Measurements from ENCODE around the gene MAP3K5. TPM values are rescaled to one million over a fixed set of nuclear protein-coding genes. Genes with fewer than 3 reads are reported as not detected.

MAP3K5 gene
- total and polyA plus RNA-seq, 9 of the 15 experiments (the other 6 are each of a cell fraction or from before 2014, with no cell fraction given), result 2.2 to 13.0 (median 9.9) TPM

- TF ChIP-seq THRAP3 (IDR thresholded peaks at IDR 0.05; ENCODE audit: borderline replicate concordance) (no peak), BCLAF1 (IDR thresholded peaks at IDR 0.05; ENCODE audit: borderline replicate concordance in 1 of 2, control insufficient read depth in 1 of 2, low read depth in 2 of 2, low read length in 1 of 2) (no peak), MGA (IDR thresholded peaks at IDR 0.05) (0 out of 2 replicates have a peak, but pooled peaks have one; percentile 4), ATF6 (CRISPR knock-in tag; IDR thresholded peaks at IDR 0.05) (peak; percentile 70; the same call in 1 of the 2 replicates), EGR1 (conservative IDR thresholded peaks at IDR 0.05) (0 out of 2 replicates have a peak, but pooled peaks have one; percentile 1), TBP (optimal IDR thresholded peaks at IDR 0.05; ENCODE audit: low read depth, low read length) (no peak)
Observed at GRCh38 chr6:136823128-136823660, 30.9 kb upstream of the MAP3K5 start (continued).
